Stomach (tissue), 9 donors: ENCODE measurements around the gene COL12A1. TPM values are rescaled to one million over a fixed set of nuclear protein-coding genes. Genes with fewer than 3 reads are reported as not detected.

ENCODE experiments used
- DNase-seq, 2 donors: peaks; one replicate each; pipeline versions ENCODE4 v3.0.0 to v3.0.0-alpha.2; 2013 to 2019
- H3K27ac ChIP-seq, 5 donors: fragments of 200-600 bp in 4 of 5; sonication (generic) in 4 of 5; one replicate each; pipeline ENCODE4 v1.5.1; 2013 to 2019; ENCODE audit warnings: mild to moderate bottlenecking in 1 of 5, moderate library complexity in 1 of 5
- H3K27me3 ChIP-seq, 3 donors: fragments of 200-600 bp; sonication (generic); one replicate each; pipeline ENCODE4 v1.5.1; 2017 to 2019; ENCODE audit warnings: mixed run types in 1 of 3
- H3K36me3 ChIP-seq, 4 donors: fragments of 200-600 bp; sonication (generic); 1 replicate in 3 of 4; 2 replicates in 1 of 4; pipeline ENCODE4 v1.5.1; 2016 to 2019
- H3K4me1 ChIP-seq, 4 donors: fragments of 200-600 bp; sonication (generic); one replicate each; pipeline ENCODE4 v1.5.1; 2016 to 2019
- H3K4me3 ChIP-seq, 4 donors: fragments of 200-600 bp; sonication (generic) in 3 of 4; one replicate each; pipeline ENCODE4 v1.5.1; 2016 to 2019; ENCODE audit warnings: mild to moderate bottlenecking in 1 of 4
- H3K9me3 ChIP-seq, 4 donors: fragments of 200-600 bp; sonication (generic); one replicate each; pipeline ENCODE4 v1.5.1; 2016 to 2019
- CTCF ChIP-seq, 7 experiments: fragments of 450-650 bp in 4 of 7; fragments of 200-600 bp in 3 of 7; sonication (generic) in 3 of 7; IDR thresholded peaks; one replicate each; pipeline ENCODE4 v1.5.1; 2016 to 2019; ENCODE audit warnings: antibody characterized with exemption in 7 of 7, control low read depth in 2 of 7, mild to moderate bottlenecking in 1 of 7
- EP300 ChIP-seq: sonication (generic); formaldehyde crosslinking; IDR thresholded peaks from one replicate; pipeline ENCODE4 v1.6.1; 2017; ENCODE audit warnings: antibody characterized with exemption
- POLR2A ChIP-seq, 4 donors: fragments of 450-650 bp; IDR thresholded peaks; one replicate each; pipeline ENCODE4 v1.6.1; 2016; ENCODE audit warnings: antibody characterized with exemption in 4 of 4, control low read depth in 2 of 4, mild to moderate bottlenecking in 1 of 4, moderate library complexity in 1 of 4
- POLR2AphosphoS5 ChIP-seq, 3 donors: sonication (generic); formaldehyde crosslinking; IDR thresholded peaks; one replicate each; pipeline ENCODE4 v1.6.1; 2016; ENCODE audit warnings: antibody characterized with exemption in 3 of 3
- WGBS, 5 donors: extraction: QIAGEN DNeasy Blood & Tissue Kit in 3 of 5; methylation state at CpG; one replicate each; pipeline versions ENCODE4 v1.1.5 to v1.1.7; 2013 to 2018; 5-methylcytosine and 5-hydroxymethylcytosine counted together
- intact Hi-C: fragments of 100-400 bp; cut with DNase I; formaldehyde crosslinking; loops from one replicate; pipeline ENCODE4 v1.15.1; 2023; ENCODE audit warnings: low total_unique reads
- polyA plus RNA-seq, 3 donors: library from polyadenylated mRNA; stranded (reverse); fragments of 200-250 nt; gene quantifications; one replicate each; pipeline ENCODE4 v1.2.3, GENCODE V29; 2013
- total RNA-seq, 5 donors: library from RNA; depleted of rRNA; stranded (reverse); fragments of >200 nt; gene quantifications; one replicate each; pipeline versions ENCODE4 v1.1.0 to v1.2.3, GENCODE V29; 2014 to 2016
- donor health status: healthy with polysubstance abuse.
- donor health status: Bipolar disorder and iron deficiency.
- donor health status: healthy.

Gene COL12A1
- total and polyA plus RNA-seq, 8 donors, result 3.4 to 170 (median 20.3) TPM

GRCh38 chr6:75117701-75118100 lies 88.2 kb downstream of the COL12A1 start:
- intact Hi-C loops, result no loop called here
- TF ChIP-seq CTCF (IDR thresholded peaks at IDR 0.05) (no peak), EP300 (no peak), POLR2AphosphoS5 (IDR thresholded peaks at IDR 0.05) (no peak), POLR2A (IDR thresholded peaks at IDR 0.05) (no peak)
- whole genome bisulfite sequencing, 5 donors, result 82 to 92% (median 88%) methylated on average over 2 of the region's 2 CpGs

DNA sequence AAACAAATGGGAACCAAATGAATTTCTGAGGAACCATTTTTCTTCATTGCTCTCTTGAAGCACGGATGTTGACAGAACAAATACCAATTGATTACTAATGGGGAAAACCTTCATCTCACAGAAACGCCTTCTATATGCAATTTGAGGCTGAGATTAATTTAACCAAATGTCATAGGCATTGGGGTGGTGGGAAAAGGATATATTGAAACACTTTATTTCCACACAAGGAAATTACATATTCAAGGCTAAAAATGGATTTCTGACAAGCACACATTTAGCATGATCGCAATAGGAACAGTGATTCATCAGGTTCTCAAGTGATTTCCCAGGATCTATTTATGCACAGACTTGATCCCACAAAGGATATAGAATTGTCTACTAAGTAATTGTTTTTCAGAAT lies 88.9 kb downstream of the COL12A1 start:
- no peak overlapping the region for H3K4me3 ChIP-seq
- no peaks in the 10 kb centered on the region for H3K9me3 ChIP-seq
- intact Hi-C loops, result no loop called here
- H3K36me3 ChIP-seq, result peaks cover 0 to 10% (median 4%) of the 10 kb centered on the region in 4 donors
- no peak for DNase-seq
- TF ChIP-seq CTCF (IDR thresholded peaks at IDR 0.05) (no peak), POLR2AphosphoS5 (IDR thresholded peaks at IDR 0.05) (no peak), EP300 (no peak), POLR2A (IDR thresholded peaks at IDR 0.05) (no peak)
- H3K27me3 ChIP-seq, result no peaks in the 10 kb centered on the region
- WGBS, 5 donors, result 60 to 80% (median 63%) methylated on average over 3 of the region's 3 CpGs
- H3K27ac ChIP-seq, result no peak overlapping the region
- H3K4me1 ChIP-seq, result peaks cover 0 to 20% (median 8%) of the 10 kb centered on the region in 4 donors

More at GRCh38 chr6:75117701-75118100, 88.2 kb downstream of the COL12A1 start:
- peaks cover 0 to 20% (median 8%) of the 10 kb centered on the region in 4 donors for H3K4me1 ChIP-seq
- peaks cover 0 to 10% (median 5%) of the 10 kb centered on the region in 4 donors for H3K36me3 ChIP-seq
- DNase-seq, result no peak
- no peaks in the 10 kb centered on the region for H3K27me3 ChIP-seq
- H3K4me3 ChIP-seq, result no peak overlapping the region
- no peak overlapping the region for H3K27ac ChIP-seq
- no peaks in the 10 kb centered on the region for H3K9me3 ChIP-seq

DNA sequence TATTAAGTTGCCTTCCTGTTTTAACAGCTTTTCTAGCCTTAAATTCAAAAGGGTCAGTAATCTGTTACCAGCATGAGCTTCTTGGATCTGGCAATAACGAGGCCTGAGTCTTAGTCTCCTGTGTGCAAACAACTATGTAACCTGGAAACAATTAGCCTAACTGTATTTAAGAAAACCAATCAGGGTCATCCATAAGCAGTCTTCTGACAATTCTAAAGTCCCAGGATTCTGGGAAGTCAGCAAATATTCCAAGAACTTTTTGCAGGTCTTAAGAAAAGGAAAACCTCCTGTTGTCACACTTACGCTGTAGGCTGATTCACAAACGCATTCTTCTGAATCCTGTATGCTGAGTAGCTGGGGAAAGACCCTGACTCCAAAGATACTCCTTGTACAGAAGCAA lies 90.4 kb downstream of the COL12A1 start:
- Histone ChIP-seq H3K36me3 (peaks cover 0 to 10% (median 4%) of the 10 kb centered on the region in 4 donors), H3K4me3 (no peak overlapping the region), H3K9me3 (no peaks in the 10 kb centered on the region), H3K27ac (peak overlapping the region in 2 of 5 donors; percentile 36 to 55), H3K27me3 (no peaks in the 10 kb centered on the region), H3K4me1 (peaks cover 0 to 20% (median 8%) of the 10 kb centered on the region in 4 donors)
- intact Hi-C loops, result no loop called here
- no peak for TF ChIP-seq EP300
- TF ChIP-seq POLR2AphosphoS5 (IDR thresholded peaks at IDR 0.05), result no peak
- TF ChIP-seq CTCF (IDR thresholded peaks at IDR 0.05), result no peak
- TF ChIP-seq POLR2A (IDR thresholded peaks at IDR 0.05), result no peak
- 35 to 57% (median 53%) methylated on average over 3 of the region's 3 CpGs for WGBS, 5 donors
- peak in 1 of 2 donors; percentile 12 for DNase-seq

DNA sequence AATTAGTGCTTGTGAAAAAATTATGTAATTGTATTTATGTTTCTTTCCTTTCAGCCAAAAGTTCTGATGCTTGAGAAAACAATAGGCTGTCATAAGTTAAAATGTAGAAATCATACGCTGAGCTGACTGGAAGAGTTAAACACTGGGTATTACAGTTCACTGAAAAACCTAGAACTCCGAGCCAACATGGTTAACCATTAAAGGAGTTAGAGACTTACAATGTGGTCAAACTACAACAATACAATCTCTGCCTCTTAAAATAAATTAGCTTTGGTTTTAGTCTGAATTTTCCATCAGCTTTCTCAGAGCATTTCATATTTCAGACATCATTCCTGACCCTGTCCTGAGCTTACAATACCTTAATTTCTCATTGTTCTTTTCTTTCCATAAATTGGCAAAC lies 91.0 kb downstream of the COL12A1 start:
- Histone ChIP-seq H3K9me3 (no peaks in the 10 kb centered on the region), H3K36me3 (peaks cover 0 to 10% (median 4%) of the 10 kb centered on the region in 4 donors), H3K27ac (peak overlapping the region in 3 of 5 donors; percentile 2 to 55 (median 36)), H3K4me3 (no peak overlapping the region), H3K4me1 (peaks cover 0 to 22% (median 8%) of the 10 kb centered on the region in 4 donors), H3K27me3 (no peaks in the 10 kb centered on the region)
- TF ChIP-seq POLR2A (IDR thresholded peaks at IDR 0.05) (no peak), CTCF (IDR thresholded peaks at IDR 0.05) (no peak), POLR2AphosphoS5 (IDR thresholded peaks at IDR 0.05) (no peak), EP300 (no peak)
- 20 to 49% (median 24%) methylated on average over 2 of the region's 2 CpGs for WGBS, 5 donors
- DNase-seq, result no peak
- intact Hi-C loops, result no loop called here
